HG02852 (cell line): ENCODE results near the gene LRCOL1.
A peak's percentile ranks its signal among the peaks of the same experiment; 100 is the strongest.
"Not testable (repeated sequence)": the region's sequence is repeated elsewhere in the genome, so short reads cannot be mapped to it uniquely, and the experiment has no call there.

ENCODE experiments used
- ATAC-seq: cut with Tn5 transposase; IDR thresholded peaks from one replicate; pipeline ENCODE4 v1.9.1; 2021; ENCODE audit warnings: mild to moderate bottlenecking, moderate library complexity; ENCODE audit not compliant: unreplicated experiment

Gene LRCOL1

DNA sequence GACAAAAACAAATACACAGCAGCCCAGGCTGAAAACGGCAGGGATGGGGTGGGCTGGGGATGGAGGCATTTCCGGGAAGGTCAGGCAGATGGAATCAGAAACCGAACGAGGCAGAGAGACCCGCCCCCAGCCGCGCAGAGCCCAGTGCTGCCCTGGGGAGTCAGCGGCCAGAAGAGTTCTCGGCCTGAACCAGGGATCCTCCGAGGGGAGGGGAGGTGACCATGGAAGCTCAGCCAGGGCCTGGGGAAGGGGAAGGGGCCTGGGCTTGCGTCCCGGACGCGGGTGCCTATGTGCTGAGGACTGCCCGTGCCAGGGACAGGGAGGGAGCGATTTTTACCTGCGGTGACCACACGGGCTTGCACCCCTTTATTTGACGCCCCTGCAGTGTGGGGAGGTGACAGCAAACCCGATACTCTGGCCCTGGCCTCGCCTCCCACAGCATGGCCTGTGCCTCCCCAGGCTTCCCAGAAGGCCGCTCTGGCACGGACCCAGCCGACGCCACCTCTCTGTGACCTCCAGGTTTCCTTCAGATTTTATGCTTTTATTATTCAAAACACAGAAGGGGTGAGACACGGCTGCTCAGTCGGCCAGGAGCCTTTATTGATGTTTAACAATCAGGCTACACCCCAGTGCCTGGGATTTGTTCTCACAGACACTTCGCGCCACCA, 7.7 kb downstream of the LRCOL1 start:
- ATAC-seq = no peak

DNA sequence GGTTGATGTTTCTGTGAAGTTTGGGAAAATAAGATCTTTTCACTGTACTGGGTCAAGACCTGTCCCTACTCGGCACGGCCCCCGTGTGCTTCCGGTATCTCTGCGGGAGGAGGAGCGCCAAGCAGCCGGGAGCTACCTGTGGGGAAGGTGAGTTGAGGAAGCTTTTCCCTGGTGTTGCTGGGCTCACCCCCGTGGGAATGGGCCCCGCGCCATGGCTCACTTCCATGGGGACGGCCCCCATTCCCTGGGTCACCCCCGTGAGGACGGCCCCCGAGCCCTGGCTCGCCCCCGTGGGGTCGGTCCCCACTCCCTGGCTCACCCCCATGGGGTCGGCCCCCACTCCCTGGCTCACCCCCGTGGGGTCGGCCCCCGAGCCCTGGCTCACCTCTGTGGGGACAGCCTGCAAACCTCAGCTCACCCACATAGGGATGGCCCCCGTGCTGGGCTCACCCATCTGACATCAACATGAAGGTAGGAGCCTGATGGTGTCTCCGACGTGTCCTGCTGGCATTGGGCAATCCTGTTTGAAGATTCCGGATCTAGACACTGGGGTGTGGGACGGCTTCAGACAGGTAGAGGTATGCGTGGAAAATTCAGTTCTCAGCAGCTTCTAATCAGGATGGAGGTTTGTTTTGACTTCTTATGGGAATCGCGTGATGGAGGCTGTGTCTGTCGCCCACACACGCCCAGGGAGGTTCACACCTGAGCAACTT, 9.1 kb downstream of the LRCOL1 start:
- ATAC-seq = no peak

DNA sequence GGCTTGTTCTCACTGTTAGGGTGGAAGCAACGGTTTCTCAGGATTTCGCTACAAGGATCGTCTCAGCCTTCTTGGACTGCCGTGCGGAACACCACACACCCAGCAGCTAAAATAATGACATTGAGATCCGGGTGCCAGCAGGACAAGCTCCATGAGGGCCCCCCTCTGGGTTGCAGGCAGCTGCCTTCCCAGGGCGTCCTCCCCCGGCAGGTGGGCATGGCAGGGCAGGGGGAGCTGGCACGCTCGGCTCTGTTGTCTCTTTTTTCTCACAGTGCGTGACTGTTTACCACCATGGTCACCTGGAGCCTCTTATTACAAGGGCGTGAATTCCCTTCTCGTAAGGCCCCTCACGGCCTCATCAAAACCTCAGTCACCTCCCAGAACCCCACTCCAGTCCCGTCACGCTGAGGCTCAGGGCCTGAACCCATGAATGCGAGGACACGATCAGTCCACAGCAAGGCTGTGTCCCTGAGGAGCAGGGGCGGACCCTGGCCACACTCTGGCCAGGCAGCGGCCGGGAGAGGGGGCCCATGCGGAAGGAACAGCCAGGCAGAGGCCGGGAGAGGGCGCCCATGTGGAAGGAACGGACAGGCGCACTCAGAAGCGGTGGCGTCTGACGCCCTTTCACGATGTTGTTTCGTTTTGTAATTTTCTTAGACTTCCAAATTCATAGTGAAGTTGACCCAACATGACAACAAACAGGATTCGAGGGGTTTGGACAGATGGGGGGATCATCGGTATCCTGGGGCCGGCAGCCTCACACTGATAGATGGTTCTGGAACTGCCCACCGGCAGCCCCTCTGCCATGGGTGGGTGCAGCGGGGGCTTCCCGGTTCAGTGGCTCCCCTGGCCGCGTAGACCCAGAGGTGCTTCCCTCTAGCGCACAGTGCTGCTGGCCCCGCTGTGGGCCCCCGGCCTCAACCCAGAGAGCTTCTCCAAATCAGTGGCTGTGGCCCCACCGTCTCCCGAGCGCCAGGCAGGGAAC, 10.0 kb downstream of the LRCOL1 start:
- ATAC-seq = no peak

DNA sequence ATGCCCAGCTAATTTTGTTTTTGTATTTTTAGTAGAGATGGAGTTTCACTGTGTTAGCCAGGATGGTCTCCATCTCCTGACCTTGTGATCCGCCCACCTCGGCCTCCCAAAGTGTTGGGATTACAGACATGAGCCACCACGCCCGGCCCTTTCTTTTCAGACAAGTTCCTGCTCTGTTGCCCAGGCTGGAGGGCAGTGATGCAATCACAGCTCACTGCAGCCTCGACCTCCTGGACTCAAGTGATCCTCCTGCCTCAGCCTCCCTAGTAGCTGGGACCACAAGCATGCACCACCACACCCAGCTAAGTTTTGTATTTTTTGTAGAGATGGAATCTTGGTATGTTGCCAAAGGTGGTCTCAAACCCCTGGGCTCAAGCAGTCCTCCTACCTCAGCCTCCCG, 10.9 kb downstream of the LRCOL1 start:
- ATAC-seq = not testable (repeated sequence)

DNA sequence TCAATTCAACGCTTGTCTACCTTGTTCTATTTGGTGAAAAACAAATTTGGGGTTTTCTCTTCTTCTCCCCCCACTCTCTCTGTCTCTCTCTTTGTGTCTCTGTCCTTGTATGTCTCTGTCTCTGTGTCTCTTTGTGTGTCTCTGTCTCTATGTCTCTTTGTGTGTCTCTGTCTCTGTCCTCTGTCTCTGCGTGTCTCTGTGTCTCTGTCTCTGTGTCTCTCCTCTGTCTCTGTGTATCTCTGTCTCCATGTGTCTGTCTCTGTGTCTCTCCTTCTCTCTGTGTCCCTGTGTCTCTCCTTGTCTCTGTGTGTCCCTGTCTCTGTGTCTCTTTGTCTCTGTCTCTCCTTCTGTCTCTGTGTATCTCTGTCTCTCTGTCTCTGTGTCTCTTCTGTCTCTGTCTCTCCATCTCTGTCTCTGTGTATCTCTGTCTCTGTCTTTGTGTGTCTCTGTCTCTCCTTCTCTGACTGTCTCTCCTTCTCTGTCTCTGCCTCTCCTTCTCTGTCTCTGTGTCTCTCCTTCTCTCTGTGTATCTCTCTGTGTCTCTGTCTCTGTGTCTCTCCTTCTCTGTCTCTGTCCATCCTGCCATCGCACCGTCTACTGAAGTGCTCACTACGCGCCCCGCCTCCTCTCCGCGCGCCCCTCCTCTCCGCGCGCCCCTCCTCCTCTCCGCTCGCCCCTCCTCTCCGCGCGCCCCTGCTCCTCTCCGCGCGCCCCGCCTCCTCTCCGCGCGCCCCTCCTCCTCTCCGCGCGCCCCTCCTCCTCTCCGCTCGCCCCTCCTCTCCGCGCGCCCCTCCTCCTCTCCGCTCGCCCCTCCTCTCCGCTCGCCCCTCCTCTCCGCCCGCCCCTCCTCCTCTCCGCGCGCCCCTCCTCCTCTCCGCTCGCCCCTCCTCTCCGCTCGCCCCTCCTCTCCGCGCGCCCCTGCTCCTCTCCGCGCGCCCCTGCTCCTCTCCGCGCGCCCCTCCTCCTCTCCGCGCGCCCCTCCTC, 12.8 kb downstream of the LRCOL1 start:
- no peak for ATAC-seq

DNA sequence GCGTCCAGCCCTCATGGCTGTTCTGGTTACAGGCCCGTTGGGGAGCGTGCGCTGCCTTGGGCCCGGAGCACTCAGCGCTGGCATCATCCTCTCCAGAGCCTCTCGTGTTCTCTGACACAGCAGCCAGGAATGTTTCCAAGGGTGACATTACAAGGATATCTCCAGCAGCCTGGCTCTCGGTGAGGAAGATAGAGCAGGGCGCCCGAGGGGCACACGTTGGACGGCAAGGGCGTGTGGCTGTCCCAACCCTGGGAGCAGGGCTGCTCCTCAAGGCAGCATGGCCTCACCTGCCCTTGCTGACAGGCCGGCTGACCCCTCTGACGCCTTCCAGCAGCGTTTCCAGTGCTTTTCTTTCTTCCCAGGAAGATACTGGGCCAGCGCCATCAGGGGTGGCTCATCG, 14.4 kb downstream of the LRCOL1 start:
- ATAC-seq = no peak

DNA sequence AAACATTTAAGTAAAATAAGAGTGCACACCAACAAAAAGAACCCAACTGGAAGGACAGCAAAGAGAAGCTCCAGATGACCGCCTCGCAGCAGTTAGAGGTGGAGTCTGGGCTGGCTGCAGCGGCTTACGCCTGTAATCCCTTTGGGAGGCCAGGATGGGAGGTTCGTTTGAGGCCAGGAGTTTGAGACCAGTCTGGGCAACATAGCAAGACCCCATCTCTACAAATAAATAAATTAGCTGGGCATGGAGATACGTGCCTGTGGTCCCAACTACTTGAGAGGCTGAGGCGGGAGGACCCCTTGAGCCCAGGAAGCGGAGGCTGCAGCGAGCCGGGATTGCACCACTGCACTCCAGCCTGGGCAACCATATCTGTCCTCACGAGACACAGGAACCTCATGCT, 15.2 kb downstream of the LRCOL1 start:
- ATAC-seq = no peak

DNA sequence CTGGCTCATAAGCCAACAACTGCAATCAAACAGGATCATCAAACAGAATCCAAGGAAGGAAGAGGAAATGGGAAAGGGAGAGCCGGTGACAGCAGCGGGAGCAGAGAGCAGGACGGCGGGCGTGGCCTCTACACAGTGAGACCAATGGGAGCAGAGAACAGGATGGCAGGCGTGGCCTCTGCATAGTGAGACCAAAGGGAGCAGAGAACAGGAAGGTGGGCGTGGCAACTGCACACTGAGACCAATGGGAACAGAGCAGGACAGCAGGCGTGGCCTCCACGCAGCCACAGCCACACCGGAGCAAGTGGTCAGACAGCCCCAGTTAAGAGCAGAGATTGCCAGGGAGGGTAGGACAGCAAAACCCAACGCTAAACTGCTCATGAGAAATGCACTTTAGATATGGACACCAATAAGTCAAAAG, 16.4 kb downstream of the LRCOL1 start:
- ATAC-seq = peak; percentile 56

DNA sequence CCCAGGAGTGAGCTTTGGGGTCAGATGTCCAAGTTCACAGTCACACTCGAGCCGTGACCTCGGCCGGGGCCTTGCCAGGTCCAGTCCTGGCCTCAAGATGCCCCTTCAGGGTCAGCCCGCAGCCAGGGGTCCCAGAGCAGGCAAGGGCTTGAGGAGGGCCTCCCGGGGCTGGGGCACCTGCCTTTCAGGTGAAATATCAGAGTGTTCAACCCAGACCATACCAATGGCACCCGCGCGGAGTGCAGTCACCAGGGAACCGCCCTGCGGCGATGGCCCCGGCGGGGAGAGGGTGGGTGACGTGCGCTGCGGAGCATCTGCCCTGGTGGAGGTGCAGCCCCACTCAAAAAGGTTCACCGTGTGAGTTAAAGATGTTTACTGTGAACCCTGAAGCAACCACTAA, 16.9 kb downstream of the LRCOL1 start:
- no peak for ATAC-seq

DNA sequence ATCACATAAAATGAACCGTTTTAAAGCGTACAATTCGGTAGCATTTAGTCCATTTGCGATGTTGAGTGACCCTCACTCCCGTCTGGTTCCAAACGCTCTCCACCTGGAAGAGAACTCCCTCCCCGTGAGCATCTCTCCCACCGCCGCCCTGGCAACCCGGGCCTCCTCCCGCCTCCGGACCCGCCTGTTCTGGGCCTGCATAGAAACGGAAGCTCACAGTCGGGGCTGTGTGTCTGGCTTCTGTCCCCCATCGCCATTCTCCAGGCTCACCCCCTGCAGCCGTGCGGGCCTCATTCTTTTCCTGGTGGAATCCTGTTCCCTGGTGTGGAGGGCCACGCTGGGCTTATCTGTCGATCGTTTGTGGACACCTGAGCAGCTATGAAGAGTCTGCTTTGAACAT, 17.3 kb downstream of the LRCOL1 start:
- no peak for ATAC-seq

DNA sequence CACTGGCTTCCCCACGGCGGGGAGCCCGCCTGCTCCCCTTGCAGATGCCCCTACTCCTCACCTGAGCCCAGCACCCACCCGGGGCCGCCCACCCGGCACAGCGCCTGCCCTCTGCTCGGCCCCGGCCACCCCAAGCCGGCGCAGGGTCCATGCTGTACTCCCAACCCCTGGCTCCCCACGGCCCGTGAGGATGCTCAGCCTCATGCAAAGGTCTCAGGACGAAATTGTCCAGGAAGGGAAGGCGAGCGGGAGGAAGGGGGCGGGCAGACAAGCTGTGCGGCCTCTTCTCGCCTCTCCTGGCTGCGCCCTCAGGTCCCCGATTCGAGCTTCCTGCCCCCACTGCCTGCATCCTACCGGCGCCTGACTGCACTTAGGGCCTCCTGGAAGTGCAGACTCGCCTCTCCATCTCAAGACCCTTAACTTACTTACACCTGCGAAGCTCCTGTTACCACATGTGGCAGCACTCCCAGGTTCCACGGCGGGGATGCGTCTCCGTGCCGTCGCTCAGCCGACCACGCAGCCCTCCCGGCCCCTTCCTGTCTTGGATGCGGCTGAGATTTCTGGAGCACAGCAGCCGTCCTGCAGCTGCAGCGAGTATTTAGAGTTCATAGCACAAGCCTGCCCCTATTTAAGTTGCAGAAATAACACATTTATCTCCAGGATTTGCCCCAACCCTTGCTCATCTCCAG, 18.0 kb downstream of the LRCOL1 start:
- ATAC-seq = no peak

DNA sequence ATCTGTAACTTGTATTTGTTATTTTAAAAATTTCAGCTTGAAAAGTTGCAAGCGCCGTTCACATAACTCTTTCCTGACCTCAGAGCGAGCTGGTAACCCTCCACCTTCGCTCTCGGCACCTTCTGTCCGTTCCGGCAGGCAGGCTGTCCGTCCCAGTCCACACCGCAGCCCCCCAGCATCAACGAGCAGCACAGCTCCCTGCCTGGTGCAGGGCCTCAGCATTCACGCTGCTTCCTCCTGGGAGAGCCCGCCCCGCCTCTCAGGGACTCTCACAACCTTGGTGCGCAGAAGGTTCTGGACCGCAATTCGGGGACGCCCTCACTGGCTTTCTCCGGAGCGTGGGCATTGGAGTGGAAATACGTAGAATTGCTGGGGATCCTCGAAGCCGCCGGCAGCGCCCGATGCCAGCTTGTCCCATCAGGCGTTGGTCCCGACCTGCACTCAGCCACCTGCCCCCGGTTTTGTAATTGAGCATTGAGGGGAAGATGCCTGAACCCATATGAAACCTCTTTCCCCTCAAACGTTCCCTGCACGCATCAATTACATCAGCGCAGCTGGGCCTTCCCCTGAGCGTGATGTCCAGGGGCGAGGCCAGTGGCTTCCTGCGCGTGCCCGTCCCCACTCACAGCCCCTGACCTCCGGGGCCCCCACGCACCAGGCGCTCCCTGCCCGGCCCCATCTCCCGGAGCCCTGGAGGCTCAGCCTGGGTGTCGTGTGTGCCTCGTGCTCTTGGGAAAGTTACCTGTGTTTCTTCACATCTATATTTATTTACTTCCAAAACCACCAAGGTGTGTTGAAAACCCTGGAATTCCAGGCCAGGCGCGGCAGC, 19.1 kb downstream of the LRCOL1 start:
- no peak for ATAC-seq

DNA sequence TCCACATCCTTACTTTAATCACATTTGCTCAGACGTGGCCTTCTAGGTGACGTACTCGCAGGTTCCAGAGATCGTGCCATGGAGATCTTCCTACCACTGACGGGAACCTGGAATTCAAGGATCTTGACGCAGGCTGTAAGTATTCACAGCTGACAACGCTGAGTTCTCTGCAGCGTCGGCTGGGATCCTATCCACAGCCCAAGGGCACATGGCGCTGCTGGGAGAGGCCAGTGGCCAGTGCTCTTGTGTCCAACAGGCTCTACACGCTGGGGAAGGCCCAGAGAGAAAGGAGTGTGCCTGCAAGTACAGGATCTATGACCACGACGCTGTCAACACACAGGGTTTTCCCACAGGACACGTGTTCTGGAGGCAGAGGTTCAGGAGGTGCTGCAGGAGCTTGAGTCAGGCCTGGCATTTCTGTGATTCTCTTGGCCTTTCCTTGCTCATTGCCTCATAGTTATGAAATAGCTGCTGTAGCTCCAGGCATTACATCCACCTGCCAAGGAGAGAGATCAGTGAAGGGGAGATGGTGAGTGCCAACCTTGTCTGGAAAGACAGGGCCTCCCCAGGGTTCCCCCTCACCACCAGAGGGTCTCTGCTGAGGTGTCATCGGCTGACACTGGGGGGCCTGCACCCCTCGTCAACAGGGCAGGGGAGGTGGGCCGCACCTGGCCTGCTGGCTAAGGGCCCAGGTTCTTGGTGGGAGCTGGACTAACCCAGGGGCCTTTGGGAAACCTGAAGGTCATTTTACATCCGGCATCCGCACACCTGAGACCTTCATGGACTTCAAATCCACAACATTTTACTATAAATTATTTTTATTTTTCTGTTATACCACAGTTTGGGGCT, 21.3 kb downstream of the LRCOL1 start:
- no peak for ATAC-seq

DNA sequence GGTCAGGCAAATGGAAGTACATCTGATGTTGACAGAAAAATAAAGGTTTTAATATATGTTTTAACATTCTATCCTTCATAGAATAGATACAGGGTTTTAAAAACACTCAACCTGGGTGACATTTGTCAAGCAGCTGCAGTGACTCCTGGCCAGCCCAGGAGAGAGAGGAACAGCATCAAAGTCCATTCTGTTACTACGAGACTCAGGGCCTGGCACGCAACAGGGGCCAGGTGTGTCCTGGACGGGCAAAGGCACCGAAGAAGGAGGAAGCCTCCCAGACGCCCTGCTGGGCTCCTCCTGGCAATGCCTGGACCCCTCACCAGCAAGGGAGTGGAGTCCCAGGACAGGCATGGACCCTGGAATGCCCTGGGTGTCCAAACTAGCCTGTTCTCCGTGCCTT, 22.1 kb downstream of the LRCOL1 start:
- no peak for ATAC-seq

DNA sequence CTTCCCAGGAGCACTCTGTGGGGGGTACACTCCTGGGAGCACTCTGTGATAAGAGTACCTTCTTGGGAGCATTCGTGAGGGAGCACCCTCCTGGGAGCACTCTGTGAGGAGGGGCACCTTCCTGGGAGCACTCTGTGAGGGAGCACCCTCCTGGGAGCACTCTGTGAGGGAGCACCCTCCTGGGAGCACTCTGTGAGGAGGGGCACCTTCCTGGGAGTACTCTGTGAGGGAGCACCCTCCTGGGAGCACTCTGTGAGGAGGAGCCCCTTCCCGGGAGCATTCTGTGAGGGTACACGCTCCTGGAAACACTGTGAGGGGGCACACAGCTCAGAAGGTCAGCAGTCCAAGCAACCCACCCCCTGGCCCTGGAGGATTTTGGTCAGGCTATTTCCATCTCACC, 22.6 kb downstream of the LRCOL1 start:
- no peak for ATAC-seq

DNA sequence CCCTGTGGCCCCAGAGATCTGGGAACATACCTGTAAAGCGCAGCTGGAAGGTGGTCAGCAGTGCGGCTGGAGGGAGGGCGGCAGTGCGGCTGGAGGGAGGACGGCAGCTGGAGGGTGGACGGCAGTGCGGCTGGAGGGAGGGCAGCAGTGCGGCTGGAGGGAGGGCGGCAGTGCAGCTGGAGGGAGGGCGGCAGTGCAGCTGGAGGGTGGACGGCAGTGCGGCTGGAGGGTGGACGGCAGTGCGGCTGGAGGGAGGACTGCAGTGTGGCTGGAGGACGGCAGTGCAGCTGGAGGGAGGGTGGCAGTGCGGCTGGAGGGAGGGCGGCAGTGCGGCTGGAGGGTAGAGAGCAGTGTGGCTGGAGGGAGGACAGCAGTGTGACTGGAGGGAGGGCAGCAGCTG, 23.5 kb downstream of the LRCOL1 start:
- no peak for ATAC-seq

DNA sequence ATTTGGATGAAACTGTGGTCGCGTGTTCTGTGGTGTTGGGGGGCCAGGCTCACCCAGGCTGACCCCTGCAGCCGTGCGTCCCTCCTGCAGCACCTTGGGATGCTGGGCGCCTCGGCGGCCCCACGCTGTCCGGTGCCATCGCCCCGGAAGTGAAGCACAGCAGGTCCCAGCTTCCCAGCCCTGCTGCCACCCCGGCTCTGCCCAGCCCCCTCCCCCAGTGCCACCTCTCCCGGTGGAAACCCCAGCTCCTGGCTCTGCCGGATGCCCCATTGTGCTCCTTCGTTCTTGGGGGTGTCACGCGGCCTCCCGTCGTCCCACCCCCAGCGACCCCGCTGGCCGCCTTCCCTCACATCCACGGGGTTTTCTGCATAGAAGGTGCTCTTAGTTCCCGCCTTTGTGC, 25.2 kb downstream of the LRCOL1 start:
- ATAC-seq = no peak

DNA sequence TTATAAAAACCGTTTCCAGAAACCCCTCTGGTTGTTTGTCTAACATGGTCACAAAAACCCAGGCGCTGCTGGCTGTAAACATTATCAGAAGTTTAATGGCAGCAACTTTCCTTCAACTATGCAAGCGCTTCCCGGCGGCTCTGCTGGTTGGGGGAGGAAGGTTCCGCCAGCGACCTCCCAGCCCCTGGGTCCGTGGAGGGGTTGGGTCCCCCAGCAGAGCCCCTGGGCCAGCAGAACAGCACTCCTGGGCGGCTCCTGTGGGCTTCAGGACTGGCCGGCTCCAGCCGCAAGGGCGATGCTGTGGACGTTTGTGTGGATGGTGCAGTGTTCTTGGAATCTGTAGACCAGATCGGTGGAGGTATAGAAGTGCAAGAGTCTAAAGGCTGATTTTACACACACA, 26.0 kb downstream of the LRCOL1 start:
- no peak for ATAC-seq
